A673 (cell line): ENCODE results near the gene ROBO2. TPM values are rescaled to one million over a fixed set of nuclear protein-coding genes. Genes with fewer than 3 reads are reported as not detected.

Source experiments
- BruUV-seq: library from RNA; stranded (reverse); fragments of 400-500 nt; replicated peaks from 2 replicates; lab custom pipeline; 2021; lab: Mats Ljungman, UMichigan
- CTCF ChIA-PET: fragments of 300-600 bp; sonication (Branson Sonifier 250); formaldehyde crosslinking; loops from one replicate; lab custom pipeline; 2022; ENCODE audit warnings: antibody characterized with exemption; lab: Charles Lee
- POLR2A ChIA-PET: fragments of 300-600 bp; sonication (Branson Sonifier 250); formaldehyde crosslinking; loops from one replicate; lab custom pipeline; 2022; ENCODE audit warnings: antibody characterized with exemption; ENCODE audit not compliant: low non-redundant PET; lab: Charles Lee
- DNase-seq: peaks from one replicate; pipeline ENCODE4 v3.0.0-alpha.2; 2015; ENCODE audit warnings: low spot score
- H3K27ac ChIP-seq: fragments of 200-600 bp; sonication (generic); 2 replicates; pipeline ENCODE4 v1.5.1; 2016; ENCODE audit warnings: mixed run types, low read depth, mild to moderate bottlenecking, mixed read lengths, antibody characterized with exemption, low read length; ENCODE audit not compliant: poor library complexity, severe bottlenecking
- H3K27me3 ChIP-seq: fragments of 200-600 bp; sonication (generic); replicated peaks from 2 replicates; pipeline ENCODE4 v1.6.1; 2017; ENCODE audit warnings: mixed run types, low read depth, mild to moderate bottlenecking, mixed read lengths, antibody characterized with exemption, low read length; ENCODE audit not compliant: insufficient read depth, poor library complexity
- H3K36me3 ChIP-seq: fragments of 200-600 bp; sonication (generic); 2 replicates; pipeline ENCODE4 v1.6.1; 2016; ENCODE audit warnings: mixed run types, mild to moderate bottlenecking, mixed read lengths, antibody characterized with exemption, low read length; ENCODE audit not compliant: insufficient read depth, poor library complexity, severe bottlenecking
- H3K4me1 ChIP-seq: fragments of 200-600 bp; sonication (generic); 2 replicates; pipeline ENCODE4 v1.6.1; 2017; ENCODE audit warnings: mixed run types, mild to moderate bottlenecking, mixed read lengths, antibody characterized with exemption, low read length; ENCODE audit not compliant: insufficient read depth, poor library complexity, severe bottlenecking
- H3K4me3 ChIP-seq: fragments of 200-600 bp; sonication (generic); 2 replicates; pipeline ENCODE4 v1.5.1; 2016; ENCODE audit warnings: low read depth, mixed run types, mild to moderate bottlenecking, mixed read lengths, low read length; ENCODE audit not compliant: poor library complexity, severe bottlenecking
- H3K9me3 ChIP-seq: fragments of 200-600 bp; sonication (generic); 2 replicates; pipeline ENCODE4 v1.6.1; 2016; ENCODE audit warnings: mixed run types, low read depth, mild to moderate bottlenecking, mixed read lengths, antibody characterized with exemption, low read length; ENCODE audit not compliant: poor library complexity, severe bottlenecking
- CTCF ChIP-seq: fragments of 300-800, 200-600 bp; sonication (generic); conservative IDR thresholded peaks from 2 replicates; pipeline ENCODE4 v1.5.1; 2017; ENCODE audit warnings: low read depth, mild to moderate bottlenecking, antibody characterized with exemption, low read length, moderate library complexity, mixed read lengths
- EZH2 ChIP-seq: fragments of 200-600 bp; sonication (generic); IDR thresholded peaks from 2 replicates; pipeline ENCODE4 v1.6.1; 2017; ENCODE audit warnings: borderline replicate concordance, low read depth, mild to moderate bottlenecking, mixed read lengths, antibody characterized with exemption, low read length; ENCODE audit not compliant: poor library complexity, severe bottlenecking
- intact Hi-C: fragments of 100-400 bp; cut with micrococcal nuclease; formaldehyde crosslinking; loops from one replicate; pipeline ENCODE4 v1.10.0; 2022; ENCODE audit not compliant: unreplicated experiment
- total RNA-seq: library from RNA; stranded (reverse); gene quantifications from 2 replicates; pipeline ENCODE4 v1.2.3, GENCODE V29; 2021

The ROBO2 gene
- total RNA-seq, 1 experiment from 2014 or later, result 17.5 TPM

GRCh38 chr3:77648214-77648613 lies 608.3 kb downstream of the ROBO2 start:
- no TSS peak for BruUV-seq
- POLR2A ChIA-PET, result no interaction called here
- CTCF ChIA-PET, result no interaction called here

GRCh38 chr3:77648664-77649063 lies 608.8 kb downstream of the ROBO2 start:
- ChIA-PET POLR2A (no interaction called here), CTCF (no interaction called here)
- no peak overlapping the region for H3K4me3 ChIP-seq
- intact Hi-C loops, result no loop called here
- TF ChIP-seq EZH2 (no peak), CTCF (no peak)
- H3K9me3 ChIP-seq, result no peaks in the 10 kb centered on the region
- no TSS peak for BruUV-seq
- DNase-seq, result no peak
- no peak overlapping the region for H3K27ac ChIP-seq
- H3K27me3 ChIP-seq, result no peaks in the 10 kb centered on the region
- H3K4me1 ChIP-seq, result no peaks in the 10 kb centered on the region
- no peaks in the 10 kb centered on the region for H3K36me3 ChIP-seq

More at GRCh38 chr3:77648214-77648613, 608.3 kb downstream of the ROBO2 start:
- Histone ChIP-seq H3K4me3 (no peak overlapping the region), H3K4me1 (no peaks in the 10 kb centered on the region), H3K9me3 (no peaks in the 10 kb centered on the region), H3K27me3 (no peaks in the 10 kb centered on the region), H3K36me3 (no peaks in the 10 kb centered on the region), H3K27ac (no peak overlapping the region)
- DNase-seq, result no peak
- no peak for TF ChIP-seq EZH2
- TF ChIP-seq CTCF, result no peak
- intact Hi-C loops, result no loop called here

- Histone ChIP-seq H3K4me3 (no peak overlapping the region), H3K9me3 (no peaks in the 10 kb centered on the region), H3K36me3 (no peaks in the 10 kb centered on the region), H3K27me3 (no peaks in the 10 kb centered on the region), H3K27ac (no peak overlapping the region), H3K4me1 (no peaks in the 10 kb centered on the region)
- intact Hi-C loops, result no loop called here
- no TSS peak for BruUV-seq
- DNase-seq, result no peak
- CTCF ChIA-PET, result no interaction called here
- no peak for TF ChIP-seq EZH2
- TF ChIP-seq CTCF, result no peak
- POLR2A ChIA-PET, result interaction anchor here (0.5 kb wide), 1 partner anchor 57 kb away, joined by 3 read pairs; no protein-coding TSS in a partner anchor
These were observed 612.7 kb downstream of the ROBO2 start for GRCh38 chr3:77652624-77653023.
